ENCODE results near the gene ETFDH. TPM values are rescaled to one million over a fixed set of nuclear protein-coding genes. Genes with fewer than 3 reads are reported as not detected.
"Not testable (repeated sequence)": the region's sequence is repeated elsewhere in the genome, so short reads cannot be mapped to it uniquely, and the experiment has no call there.

ETFDH gene
- total RNA-seq, 2 donors from 2014 or later = 96.6 to 156 TPM

DNA sequence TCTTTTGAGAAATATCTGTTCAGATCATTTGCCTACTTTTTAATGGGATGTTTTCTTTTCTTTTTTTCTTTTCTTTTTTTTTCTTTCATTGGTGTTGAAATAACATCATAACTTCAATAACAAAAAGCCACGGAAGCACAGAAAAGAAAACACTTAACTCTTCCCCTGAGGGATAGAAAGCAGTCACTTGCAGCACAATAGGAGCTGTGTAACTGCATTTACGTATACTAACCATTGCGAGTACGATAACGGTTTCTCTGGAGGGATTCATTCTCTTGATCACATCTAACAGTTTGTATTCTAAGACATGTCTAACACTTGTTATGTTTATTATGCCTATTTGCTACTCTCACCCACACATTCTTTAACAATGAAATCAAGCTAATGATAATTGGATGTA is 27.7 kb upstream of the ETFDH start:
- Histone ChIP-seq H3K4me3 (no peak overlapping the region), H3K4me1 (no peaks in the 10 kb centered on the region), H3K27me3 (no peaks in the 10 kb centered on the region), H3K27ac (no peak overlapping the region), H3K36me3 (no peaks in the 10 kb centered on the region), H3K9me3 (no peaks in the 10 kb centered on the region)
- DNase-seq (ENCODE audit: low spot score) = no peak
- TF ChIP-seq, protein P1, sequence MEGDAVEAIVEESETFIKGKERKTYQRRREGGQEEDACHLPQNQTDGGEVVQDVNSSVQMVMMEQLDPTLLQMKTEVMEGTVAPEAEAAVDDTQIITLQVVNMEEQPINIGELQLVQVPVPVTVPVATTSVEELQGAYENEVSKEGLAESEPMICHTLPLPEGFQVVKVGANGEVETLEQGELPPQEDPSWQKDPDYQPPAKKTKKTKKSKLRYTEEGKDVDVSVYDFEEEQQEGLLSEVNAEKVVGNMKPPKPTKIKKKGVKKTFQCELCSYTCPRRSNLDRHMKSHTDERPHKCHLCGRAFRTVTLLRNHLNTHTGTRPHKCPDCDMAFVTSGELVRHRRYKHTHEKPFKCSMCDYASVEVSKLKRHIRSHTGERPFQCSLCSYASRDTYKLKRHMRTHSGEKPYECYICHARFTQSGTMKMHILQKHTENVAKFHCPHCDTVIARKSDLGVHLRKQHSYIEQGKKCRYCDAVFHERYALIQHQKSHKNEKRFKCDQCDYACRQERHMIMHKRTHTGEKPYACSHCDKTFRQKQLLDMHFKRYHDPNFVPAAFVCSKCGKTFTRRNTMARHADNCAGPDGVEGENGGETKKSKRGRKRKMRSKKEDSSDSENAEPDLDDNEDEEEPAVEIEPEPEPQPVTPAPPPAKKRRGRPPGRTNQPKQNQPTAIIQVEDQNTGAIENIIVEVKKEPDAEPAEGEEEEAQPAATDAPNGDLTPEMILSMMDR (IDR thresholded peaks at IDR 0.05) = no peak

DNA sequence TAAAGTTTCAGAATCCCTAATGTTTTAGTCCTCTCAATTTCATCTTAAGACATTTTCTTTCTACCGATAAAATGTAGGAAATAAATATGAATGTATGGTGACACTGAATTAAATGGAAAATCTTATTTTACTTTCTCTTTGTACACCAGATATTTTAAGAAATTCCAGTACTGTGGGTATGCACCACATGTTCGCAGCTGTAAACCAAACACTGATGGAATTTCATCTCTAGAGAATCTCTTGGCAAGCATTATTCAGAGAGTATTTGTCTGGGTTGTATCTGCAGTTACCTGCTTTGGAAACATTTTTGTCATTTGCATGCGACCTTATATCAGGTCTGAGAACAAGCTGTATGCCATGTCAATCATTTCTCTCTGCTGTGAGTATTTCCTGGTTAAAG is 27.3 kb upstream of the ETFDH start:
- Histone ChIP-seq H3K9me3 (no peaks in the 10 kb centered on the region), H3K27me3 (no peaks in the 10 kb centered on the region), H3K36me3 (no peaks in the 10 kb centered on the region), H3K4me3 (no peak overlapping the region), H3K27ac (no peak overlapping the region), H3K4me1 (no peaks in the 10 kb centered on the region)
- TF ChIP-seq, protein P1 (IDR thresholded peaks at IDR 0.05) = no peak
- no peak for DNase-seq (ENCODE audit: low spot score)

DNA sequence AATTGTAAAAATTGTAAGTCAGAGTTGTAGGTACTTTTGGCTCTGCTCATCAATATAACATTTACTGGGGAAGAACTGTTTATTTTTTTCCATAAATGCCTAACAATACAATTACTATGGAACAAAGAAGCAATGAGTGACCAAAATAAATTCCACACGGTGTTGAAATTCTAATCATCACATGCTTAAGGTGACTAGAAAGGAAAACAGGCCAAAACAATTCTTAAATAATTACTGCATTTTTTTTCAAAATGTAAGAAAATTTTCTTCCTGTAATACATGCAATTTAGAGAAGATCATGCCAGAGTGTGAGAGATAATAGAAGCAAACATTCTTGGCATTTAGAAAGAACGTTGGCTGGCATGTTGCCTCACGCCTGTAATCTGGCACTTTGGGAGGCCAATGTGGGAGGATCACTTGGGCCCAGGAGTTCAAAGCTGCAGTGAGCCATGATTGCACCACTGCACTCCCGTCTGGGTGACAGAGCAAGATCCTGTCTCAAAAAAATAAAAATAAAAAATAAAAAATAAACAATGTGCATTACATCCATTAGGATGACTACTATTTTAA is 22.9 kb upstream of the ETFDH start:
- Histone ChIP-seq H3K36me3 (no peaks in the 10 kb centered on the region), H3K9me3 (no peaks in the 10 kb centered on the region), H3K27me3 (no peaks in the 10 kb centered on the region), H3K27ac (no peak overlapping the region), H3K4me1 (no peaks in the 10 kb centered on the region), H3K4me3 (no peak overlapping the region)
- TF ChIP-seq, protein P1 (IDR thresholded peaks at IDR 0.05) = no peak
- DNase-seq (ENCODE audit: low spot score) = no peak

DNA sequence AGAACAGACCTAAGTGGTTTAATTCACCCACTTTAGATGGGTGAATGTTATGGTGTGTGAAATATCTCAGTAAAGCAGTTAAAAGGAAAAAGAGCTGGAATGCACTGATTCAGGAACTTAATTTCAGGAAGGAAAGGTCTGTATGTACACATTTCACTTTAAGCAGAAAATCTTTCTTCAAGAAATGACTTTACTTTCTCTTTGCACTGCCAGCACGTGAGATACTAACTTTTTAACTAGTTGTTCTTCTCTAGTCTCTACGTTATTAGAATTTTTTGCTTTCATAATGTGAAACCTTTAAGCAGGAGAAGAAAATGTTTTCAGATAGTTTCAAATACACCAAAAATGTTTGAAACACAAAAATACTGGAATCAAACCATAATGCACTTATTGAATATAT is 19.2 kb upstream of the ETFDH start:
- no peaks in the 10 kb centered on the region for H3K36me3 ChIP-seq
- TF ChIP-seq, protein P1 (IDR thresholded peaks at IDR 0.05) = no peak
- no peak overlapping the region for H3K4me3 ChIP-seq
- no peak overlapping the region for H3K27ac ChIP-seq
- DNase-seq (ENCODE audit: low spot score) = no peak
- no peaks in the 10 kb centered on the region for H3K27me3 ChIP-seq
- H3K9me3 ChIP-seq = no peaks in the 10 kb centered on the region
- H3K4me1 ChIP-seq = no peaks in the 10 kb centered on the region

DNA sequence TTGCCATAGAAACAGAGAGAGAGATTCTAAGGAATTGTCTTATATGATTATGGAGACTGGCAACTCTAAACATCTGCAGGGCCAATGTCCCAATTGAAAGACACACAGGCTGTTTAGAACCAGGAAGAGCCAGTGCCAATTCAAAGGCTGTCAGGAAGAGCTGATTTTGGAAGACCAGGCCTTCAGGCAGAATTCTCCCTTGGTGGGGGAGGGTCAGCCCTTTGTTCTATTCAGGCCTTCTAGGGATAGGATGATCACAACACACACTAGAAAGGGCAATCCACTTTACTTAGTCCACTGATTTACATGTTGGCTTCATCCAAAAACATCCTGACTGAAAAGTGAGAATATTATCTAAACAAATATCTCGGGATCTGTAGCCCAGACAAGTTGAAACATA is 15.7 kb upstream of the ETFDH start:
- Histone ChIP-seq H3K27ac (no peak overlapping the region), H3K4me1 (no peaks in the 10 kb centered on the region), H3K4me3 (no peak overlapping the region), H3K9me3 (no peaks in the 10 kb centered on the region), H3K36me3 (no peaks in the 10 kb centered on the region), H3K27me3 (no peaks in the 10 kb centered on the region)
- TF ChIP-seq, protein P1 (IDR thresholded peaks at IDR 0.05) = no peak
- DNase-seq (ENCODE audit: low spot score) = no peak

DNA sequence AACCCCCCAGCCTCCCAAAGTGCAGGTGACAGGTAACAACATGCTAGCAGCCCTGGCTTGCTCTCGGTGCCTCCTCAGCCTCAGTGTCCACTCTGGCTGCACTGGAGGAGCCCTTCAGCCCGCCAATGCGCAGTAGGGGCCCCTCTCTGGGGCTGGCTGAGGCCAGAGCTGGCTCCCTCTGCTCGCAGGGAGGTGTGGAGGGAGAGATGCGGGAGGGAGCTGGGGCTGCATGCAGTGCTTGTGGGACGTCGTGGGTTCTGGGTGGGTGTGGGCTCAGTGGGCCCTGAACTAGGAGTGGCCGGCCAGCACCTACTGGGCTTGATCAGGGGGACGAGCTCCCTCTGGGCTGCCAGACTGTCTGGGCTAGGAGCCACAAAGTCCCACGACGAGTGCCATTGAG is 14.8 kb upstream of the ETFDH start:
- TF ChIP-seq, protein P1 (IDR thresholded peaks at IDR 0.05) = no peak
- Histone ChIP-seq H3K4me1 (no peaks in the 10 kb centered on the region), H3K4me3 (no peak overlapping the region)

DNA sequence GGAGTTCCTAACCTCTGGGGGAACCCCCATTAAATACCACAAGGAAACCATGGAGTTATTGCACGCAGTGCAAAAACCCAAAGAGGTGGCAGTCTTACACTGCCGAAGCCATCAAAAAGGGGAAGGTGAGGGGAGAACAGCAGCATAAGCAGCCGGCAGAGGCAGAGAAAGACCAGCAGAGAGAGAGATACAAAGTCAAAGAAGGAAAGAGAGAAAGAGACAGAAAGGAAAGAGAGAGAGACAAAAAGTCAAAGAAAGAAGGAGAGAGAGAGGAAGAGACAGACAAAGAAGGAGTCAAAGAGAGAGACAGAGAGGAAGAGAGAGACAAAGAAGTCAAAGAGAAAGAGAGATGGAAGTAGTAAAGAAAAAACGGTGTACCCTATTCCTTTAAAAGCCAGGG is 8.8 kb upstream of the ETFDH start:
- H3K9me3 ChIP-seq; DNase-seq (ENCODE audit: low spot score); H3K27ac ChIP-seq; H3K4me1 ChIP-seq; H3K27me3 ChIP-seq; H3K36me3 ChIP-seq; H3K4me3 ChIP-seq: not testable (repeated sequence)

More for the DNA sequence above, 14.8 kb upstream of the ETFDH start:
- no peak overlapping the region for H3K27ac ChIP-seq
- no peaks in the 10 kb centered on the region for H3K36me3 ChIP-seq
- no peak for DNase-seq (ENCODE audit: low spot score)
- H3K27me3 ChIP-seq = no peaks in the 10 kb centered on the region
- no peaks in the 10 kb centered on the region for H3K9me3 ChIP-seq

DNA sequence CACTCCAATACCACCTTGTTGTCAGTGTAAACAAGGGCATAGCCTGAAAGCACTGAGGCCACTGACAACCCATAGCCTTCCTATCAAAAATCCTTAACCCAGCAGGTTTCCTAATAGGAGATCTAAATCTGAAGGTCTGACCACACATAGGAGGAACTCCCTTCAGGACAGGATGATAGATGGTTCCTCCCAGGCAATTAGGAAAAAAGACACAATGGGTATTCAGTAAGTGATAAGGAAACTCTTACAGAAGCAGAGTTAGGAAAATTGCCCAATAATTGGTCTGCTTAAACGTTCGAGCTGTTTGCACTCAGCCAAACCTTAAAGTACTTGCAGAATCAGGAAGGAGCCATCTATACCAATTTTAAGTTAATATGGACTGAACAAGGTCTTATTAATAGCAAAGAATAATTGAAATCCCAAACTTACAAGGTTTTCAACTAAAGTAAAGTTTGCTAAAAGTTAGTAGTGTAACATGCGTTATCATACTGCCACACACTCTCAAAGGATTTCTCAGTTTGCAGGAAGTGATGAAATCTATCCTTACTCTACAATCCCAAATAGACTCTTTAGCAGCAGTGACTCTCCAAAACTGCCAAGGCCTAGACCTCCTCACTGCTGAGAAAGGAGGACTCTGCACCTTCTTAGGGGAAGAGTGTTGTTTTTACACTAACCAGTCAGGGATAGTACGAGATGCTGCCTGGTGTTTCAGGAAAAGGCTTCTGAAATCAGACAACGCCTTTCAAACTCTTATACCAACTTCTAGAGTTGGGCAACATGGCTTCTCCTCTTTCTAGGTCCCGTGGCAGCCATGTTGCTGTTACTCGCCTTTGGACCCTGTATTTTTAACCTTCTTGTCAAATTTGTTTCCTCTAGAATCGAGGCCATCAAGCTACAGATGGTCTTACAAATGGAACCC is 8.1 kb upstream of the ETFDH start:
- H3K36me3 ChIP-seq; H3K27ac ChIP-seq; H3K27me3 ChIP-seq; DNase-seq (ENCODE audit: low spot score); H3K4me3 ChIP-seq; H3K9me3 ChIP-seq; H3K4me1 ChIP-seq: not testable (repeated sequence)
